Vagina (tissue), 2 donors: ENCODE measurements around the gene OGFOD2. TPM values are rescaled to one million over a fixed set of nuclear protein-coding genes. Genes with fewer than 3 reads are reported as not detected.

Source experiments
- DNase-seq, 2 donors: peaks; one replicate each; pipeline ENCODE4 v3.0.0-alpha.2; 2017; ENCODE audit errors: extremely low spot score in 2 of 2
- H3K27ac ChIP-seq: fragments of 200-600 bp; sonication (generic); one replicate; pipeline ENCODE4 v1.5.1; 2019
- H3K27me3 ChIP-seq: fragments of 200-600 bp; sonication (generic); one replicate; pipeline ENCODE4 v1.5.1; 2019
- H3K36me3 ChIP-seq, 2 donors: fragments of 200-600 bp; sonication (generic); one replicate each; pipeline ENCODE4 v1.5.1; 2017 to 2019
- H3K4me1 ChIP-seq: fragments of 200-600 bp; sonication (generic); one replicate; pipeline ENCODE4 v1.5.1; 2019
- H3K4me3 ChIP-seq, 2 donors: fragments of 200-600 bp; sonication (generic); 1 replicate in 1 of 2; 2 replicates in 1 of 2; pipeline ENCODE4 v1.5.1; 2016 to 2019
- H3K9me3 ChIP-seq: fragments of 200-600 bp; sonication (generic); one replicate; pipeline ENCODE4 v1.5.1; 2019
- POLR2A ChIP-seq, 2 donors: fragments of 450-650 bp; IDR thresholded peaks; one replicate each; pipeline ENCODE4 v1.6.1; 2017; ENCODE audit warnings: antibody characterized with exemption in 2 of 2, mild to moderate bottlenecking in 2 of 2, moderate library complexity in 2 of 2
- POLR2AphosphoS5 ChIP-seq, 2 donors: sonication (generic); formaldehyde crosslinking; IDR thresholded peaks; one replicate each; pipeline ENCODE4 v1.9.0; 2017; ENCODE audit warnings: antibody characterized with exemption in 2 of 2, mild to moderate bottlenecking in 2 of 2, low read depth in 1 of 2; ENCODE audit not compliant: insufficient read depth in 1 of 2
- intact Hi-C: fragments of 100-400 bp; cut with DNase I; formaldehyde crosslinking; loops from one replicate; pipeline ENCODE4 v1.15.1; 2023
- total RNA-seq: library from RNA; depleted of rRNA; stranded (reverse); fragments of >200 nt; gene quantifications from one replicate; pipeline ENCODE4 v1.2.3, GENCODE V29; 2016
- TF ChIP-seq, protein P1 (sequence below), 3 experiments: fragments of 450-650 bp in 2 of 3; fragments of 200-600 bp in 1 of 3; sonication (generic) in 1 of 3; IDR thresholded peaks; one replicate each; pipeline ENCODE4 v1.5.1; 2017 to 2019; ENCODE audit warnings: antibody characterized with exemption in 3 of 3, mild to moderate bottlenecking in 2 of 3, moderate library complexity in 2 of 3

Gene OGFOD2
- total RNA-seq, 1 donor from 2014 or later, result 26.0 TPM

DNA sequence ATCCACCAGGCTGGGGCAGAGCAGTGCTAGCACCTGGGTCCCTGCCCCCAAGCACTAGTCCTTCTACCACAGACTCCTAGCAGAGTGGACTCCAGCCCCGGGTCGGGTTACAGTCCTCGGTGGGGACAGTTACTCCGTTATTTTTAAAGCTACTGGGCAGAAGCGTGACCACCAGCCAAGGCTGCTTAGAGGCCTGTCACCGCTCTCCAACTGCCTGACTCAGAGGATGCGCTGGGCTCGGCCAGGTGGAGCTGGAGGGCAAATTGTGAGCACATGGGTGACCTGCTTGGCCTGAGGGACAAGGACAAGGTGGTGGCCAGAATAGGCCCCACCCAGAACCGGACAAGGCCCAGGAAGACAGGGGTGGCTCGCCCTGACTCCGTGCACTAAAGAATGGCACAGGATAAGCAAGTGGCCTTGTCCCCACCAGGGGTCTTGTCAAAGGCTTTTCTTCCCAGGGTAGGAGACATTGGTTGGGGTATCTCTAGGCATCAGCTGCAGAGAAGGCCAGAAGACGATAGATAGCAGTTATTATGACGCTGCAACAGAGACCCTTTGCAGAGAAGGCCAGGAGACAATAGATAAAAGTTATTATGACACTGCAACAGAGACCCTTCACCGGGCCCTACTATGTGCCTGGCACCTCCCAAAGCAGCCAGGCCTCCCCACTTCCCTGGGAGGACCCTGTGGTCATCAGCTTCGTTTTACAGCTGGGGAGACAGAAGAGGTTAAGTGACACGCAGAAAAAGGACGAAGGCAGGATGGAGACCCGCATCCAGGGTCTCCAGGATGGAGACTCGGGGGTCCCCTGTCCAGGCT, 10.4 kb upstream of the OGFOD2 start:
- DNase-seq, result no peak
- TF ChIP-seq, protein P1, sequence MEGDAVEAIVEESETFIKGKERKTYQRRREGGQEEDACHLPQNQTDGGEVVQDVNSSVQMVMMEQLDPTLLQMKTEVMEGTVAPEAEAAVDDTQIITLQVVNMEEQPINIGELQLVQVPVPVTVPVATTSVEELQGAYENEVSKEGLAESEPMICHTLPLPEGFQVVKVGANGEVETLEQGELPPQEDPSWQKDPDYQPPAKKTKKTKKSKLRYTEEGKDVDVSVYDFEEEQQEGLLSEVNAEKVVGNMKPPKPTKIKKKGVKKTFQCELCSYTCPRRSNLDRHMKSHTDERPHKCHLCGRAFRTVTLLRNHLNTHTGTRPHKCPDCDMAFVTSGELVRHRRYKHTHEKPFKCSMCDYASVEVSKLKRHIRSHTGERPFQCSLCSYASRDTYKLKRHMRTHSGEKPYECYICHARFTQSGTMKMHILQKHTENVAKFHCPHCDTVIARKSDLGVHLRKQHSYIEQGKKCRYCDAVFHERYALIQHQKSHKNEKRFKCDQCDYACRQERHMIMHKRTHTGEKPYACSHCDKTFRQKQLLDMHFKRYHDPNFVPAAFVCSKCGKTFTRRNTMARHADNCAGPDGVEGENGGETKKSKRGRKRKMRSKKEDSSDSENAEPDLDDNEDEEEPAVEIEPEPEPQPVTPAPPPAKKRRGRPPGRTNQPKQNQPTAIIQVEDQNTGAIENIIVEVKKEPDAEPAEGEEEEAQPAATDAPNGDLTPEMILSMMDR (IDR thresholded peaks at IDR 0.05), result no peak
- TF ChIP-seq POLR2A (IDR thresholded peaks at IDR 0.05), result no peak
- no peak for TF ChIP-seq POLR2AphosphoS5 (IDR thresholded peaks at IDR 0.05; ENCODE audit: insufficient read depth in 1 of 2, low read depth in 1 of 2)
- peak overlapping the region in 1 of 2 donors; percentile 58 for H3K4me3 ChIP-seq
- H3K27me3 ChIP-seq, result no peaks in the 10 kb centered on the region
- H3K4me1 ChIP-seq, result peaks cover 36% of the 10 kb centered on the region
- no peaks in the 10 kb centered on the region for H3K9me3 ChIP-seq
- peak overlapping the region; percentile 45 for H3K27ac ChIP-seq
- intact Hi-C loops, result no loop called here
- no peaks in the 10 kb centered on the region for H3K36me3 ChIP-seq

DNA sequence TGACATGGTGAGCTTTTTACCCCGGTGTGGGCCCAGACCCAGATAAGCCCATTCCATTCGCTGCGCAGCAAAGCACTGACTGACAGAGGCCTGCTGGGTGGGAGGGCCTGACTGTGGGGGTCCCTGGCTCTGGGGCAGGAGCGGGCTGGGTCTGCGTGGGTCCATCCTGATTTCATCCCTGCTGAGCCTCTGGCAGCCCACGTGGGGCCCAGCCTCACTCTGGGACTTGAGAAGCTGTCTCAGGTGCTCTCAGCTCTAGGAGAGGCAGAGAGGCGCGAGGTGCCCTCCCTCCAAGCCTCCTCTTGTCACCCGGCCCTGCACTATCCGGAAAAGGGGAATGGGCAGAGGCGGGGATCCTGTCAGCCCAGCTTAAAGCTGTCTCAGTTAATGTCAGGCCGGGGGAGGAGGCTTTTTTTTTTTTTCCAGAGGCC, 9.7 kb upstream of the OGFOD2 start:
- H3K4me3 ChIP-seq, result peak overlapping the region; percentile 58 to 64
- intact Hi-C loops, result no loop called here
- H3K36me3 ChIP-seq, result no peaks in the 10 kb centered on the region
- peak overlapping the region; percentile 45 for H3K27ac ChIP-seq
- no peaks in the 10 kb centered on the region for H3K9me3 ChIP-seq
- peaks cover 36% of the 10 kb centered on the region for H3K4me1 ChIP-seq
- H3K27me3 ChIP-seq, result no peaks in the 10 kb centered on the region
- DNase-seq, result no peak
- TF ChIP-seq, protein P1 (IDR thresholded peaks at IDR 0.05), result no peak
- TF ChIP-seq POLR2AphosphoS5 (IDR thresholded peaks at IDR 0.05; ENCODE audit: insufficient read depth in 1 of 2, low read depth in 1 of 2), result no peak

DNA sequence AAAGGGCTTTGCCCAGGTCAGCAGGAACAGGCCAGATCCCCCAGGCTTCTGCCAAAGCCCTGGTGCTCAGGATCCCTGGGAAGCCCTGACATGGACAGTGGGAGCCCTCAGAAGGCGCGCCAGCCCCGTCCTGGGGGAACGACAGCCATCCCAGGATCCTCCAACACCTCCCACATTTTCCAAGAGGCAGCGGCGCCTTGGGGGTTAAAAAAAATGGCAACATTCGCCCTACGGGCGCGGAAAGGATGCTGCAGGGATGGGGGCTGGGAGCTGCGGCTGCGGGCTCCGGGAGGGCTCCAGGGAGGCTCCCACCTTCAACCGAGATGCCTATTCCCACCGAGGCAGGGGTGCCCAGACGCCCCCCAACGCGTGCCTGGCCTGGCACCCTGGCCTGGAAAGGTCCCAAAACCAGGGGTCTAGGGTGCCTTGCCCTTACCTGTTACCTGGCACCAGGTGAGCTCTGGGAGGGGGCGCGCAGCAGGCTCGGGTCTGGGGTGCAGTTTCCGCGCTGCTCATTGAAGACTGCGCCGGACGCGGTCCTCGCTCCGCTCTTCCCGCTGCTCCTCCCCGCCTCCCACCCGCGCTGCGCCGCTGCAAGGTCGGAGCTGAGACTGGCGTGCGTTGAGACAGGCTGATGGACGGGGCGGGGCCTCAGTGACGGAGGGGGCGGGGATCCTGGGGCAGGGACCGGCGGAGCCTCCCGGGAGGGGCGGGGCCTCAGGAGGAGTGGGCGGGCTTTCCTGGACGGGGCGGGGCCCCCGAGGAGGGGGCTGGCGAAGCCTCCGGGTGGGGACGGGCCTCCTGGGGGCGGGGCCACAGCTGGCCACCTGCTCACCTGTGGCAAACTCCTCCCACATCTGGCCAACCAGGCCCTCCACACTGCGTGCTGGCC, 8.9 kb upstream of the OGFOD2 start, which contains the start of gene ABCB9:
Gene ABCB9 (minus strand): TSS at position 613 of the 892 bp plus-strand sequence. CDS start 6,228 bp downstream, outside the sequence.
- no peaks in the 10 kb centered on the region for H3K36me3 ChIP-seq
- DNase-seq, result no peak
- no peaks in the 10 kb centered on the region for H3K9me3 ChIP-seq
- H3K27ac ChIP-seq, result peak within 1 kb of the TSS; percentile 45
- peak within 1 kb of the TSS; percentile 58 to 64 for H3K4me3 ChIP-seq
- peaks cover 36% of the 10 kb centered on the region for H3K4me1 ChIP-seq
- intact Hi-C loops, result no loop called here
- TF ChIP-seq POLR2A (IDR thresholded peaks at IDR 0.05) (peak in 1 of 2 donors; percentile 23), POLR2AphosphoS5 (IDR thresholded peaks at IDR 0.05; ENCODE audit: insufficient read depth in 1 of 2, low read depth in 1 of 2) (peak in 1 of 2 donors; percentile 77)
- TF ChIP-seq, protein P1 (IDR thresholded peaks at IDR 0.05), result no peak
- H3K27me3 ChIP-seq, result no peaks in the 10 kb centered on the region

DNA sequence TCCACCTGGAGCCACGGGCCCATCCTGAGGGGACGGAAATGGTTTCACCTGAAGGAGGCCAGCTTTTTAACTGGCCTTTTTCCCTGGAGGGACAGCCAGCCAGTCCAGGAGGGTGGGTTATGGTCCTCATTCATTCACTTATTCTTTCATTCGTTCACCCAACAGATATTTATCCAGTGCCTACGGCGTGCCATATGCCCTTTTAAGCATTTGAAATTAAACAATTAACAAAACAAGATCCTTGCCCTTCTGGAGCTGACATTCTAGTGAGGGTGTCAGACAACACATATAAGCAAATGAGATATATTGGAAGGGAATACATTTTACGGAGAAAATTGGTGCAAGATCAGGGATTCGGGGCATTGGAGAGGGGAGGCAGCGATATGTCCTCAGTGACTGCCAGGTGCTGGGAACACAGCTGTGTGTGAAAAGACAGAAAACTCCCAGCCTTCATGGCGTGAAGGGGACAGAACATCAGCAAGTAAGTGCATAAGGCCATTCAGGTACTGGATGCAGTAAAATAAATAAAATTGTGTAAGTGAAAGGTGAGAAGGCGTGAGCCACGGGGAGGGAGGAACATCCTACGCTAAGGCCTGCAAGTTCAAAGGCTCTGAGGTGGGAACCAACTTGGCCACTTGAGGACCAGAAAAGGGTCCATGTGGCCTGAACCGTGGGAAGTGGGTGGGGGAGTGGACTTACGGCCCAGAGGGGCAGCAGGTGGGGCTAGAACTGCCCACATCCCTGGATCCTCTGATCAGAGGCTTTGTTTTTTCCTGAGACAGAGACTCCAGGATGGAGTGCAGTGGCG, 8.1 kb upstream of the OGFOD2 start:
- TF ChIP-seq POLR2A (IDR thresholded peaks at IDR 0.05), result no peak
- Histone ChIP-seq H3K9me3 (no peaks in the 10 kb centered on the region), H3K36me3 (no peaks in the 10 kb centered on the region), H3K4me3 (peak overlapping the region; percentile 58 to 64), H3K27ac (peak overlapping the region; percentile 45), H3K27me3 (no peaks in the 10 kb centered on the region), H3K4me1 (peaks cover 36% of the 10 kb centered on the region)
- no peak for DNase-seq
- intact Hi-C loops, result no loop called here

DNA sequence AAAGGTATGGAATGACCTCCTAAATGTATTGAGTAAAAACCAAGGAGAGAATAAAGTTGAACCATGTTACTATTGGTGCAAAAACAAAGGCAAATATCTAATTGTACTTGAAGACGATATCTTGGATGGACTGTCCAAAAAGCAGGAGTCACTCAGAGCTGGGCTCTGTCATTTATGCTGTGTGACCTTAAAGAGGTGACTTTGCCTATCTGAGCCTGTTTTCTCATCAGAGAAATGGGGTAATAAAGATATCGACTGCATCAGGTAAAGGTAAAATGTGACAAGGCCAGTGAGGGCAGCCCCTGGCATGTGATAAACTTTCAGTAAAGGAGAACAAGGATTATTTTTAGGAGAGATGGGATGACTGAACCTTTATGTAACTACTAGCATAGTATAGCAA, 6.9 kb upstream of the OGFOD2 start:
- TF ChIP-seq POLR2AphosphoS5 (IDR thresholded peaks at IDR 0.05; ENCODE audit: insufficient read depth in 1 of 2, low read depth in 1 of 2) (no peak), POLR2A (IDR thresholded peaks at IDR 0.05) (no peak)
- TF ChIP-seq, protein P1 (IDR thresholded peaks at IDR 0.05), result no peak
- Histone ChIP-seq H3K27ac (no peak overlapping the region), H3K4me1 (peaks cover 36% of the 10 kb centered on the region), H3K27me3 (no peaks in the 10 kb centered on the region), H3K4me3 (no peak overlapping the region), H3K36me3 (no peaks in the 10 kb centered on the region), H3K9me3 (no peaks in the 10 kb centered on the region)
- intact Hi-C loops, result no loop called here
- DNase-seq, result no peak
